AG04450 (cell line): Measurements from ENCODE around the gene CUL3. TPM values are rescaled to one million over a fixed set of nuclear protein-coding genes. Genes with fewer than 3 reads are reported as not detected.

Experiments used
- CTCF ChIA-PET: fragments of 300-600, 350-600 bp; formaldehyde crosslinking; extraction: SDS; loops from one replicate; lab custom pipeline; 2022; ENCODE audit warnings: antibody characterized with exemption, inconsistent platforms; lab: Charles Lee
- POLR2A ChIA-PET: fragments of 350-600 bp; formaldehyde crosslinking; extraction: SDS; loops from one replicate; lab custom pipeline; 2021; ENCODE audit warnings: antibody characterized with exemption, inconsistent platforms; lab: Yijun Ruan, JAX
- DNase-seq: peaks from one replicate; pipeline ENCODE4 v3.0.0-alpha.2; 2011; ENCODE audit warnings: low read depth, low spot score
- H3K27ac ChIP-seq: one replicate; pipeline ENCODE4 v1.5.1; 2012; ENCODE audit warnings: low read depth, low read length, control low read depth
- H3K27me3 ChIP-seq: one replicate; pipeline ENCODE4 v1.6.0; 2012; ENCODE audit warnings: low read length; ENCODE audit not compliant: control insufficient read depth, insufficient read depth
- H3K4me3 ChIP-seq: 2 replicates; pipeline ENCODE4 v1.5.1; 2011; ENCODE audit warnings: mild to moderate bottlenecking, low read depth, low read length, control low read depth
- H3K9me3 ChIP-seq: 2 replicates; pipeline ENCODE4 v1.5.1; 2012; ENCODE audit warnings: low read length; ENCODE audit not compliant: control insufficient read depth, insufficient read depth
- polyA plus RNA-seq: library from polyadenylated mRNA; depleted of rRNA; stranded (reverse); fragments of >200 nt; gene quantifications from 2 replicates; pipeline ENCODE4 v1.2.3, GENCODE V29; 2011
- TF ChIP-seq, protein P1 (sequence below): IDR thresholded peaks from 2 replicates; pipeline ENCODE4 v1.5.1; 2011; ENCODE audit warnings: low read depth, low read length, control low read depth, inconsistent platforms

The CUL3 gene
- polyA plus RNA-seq, 1 experiment = 57.3 TPM

- TF ChIP-seq, protein P1, sequence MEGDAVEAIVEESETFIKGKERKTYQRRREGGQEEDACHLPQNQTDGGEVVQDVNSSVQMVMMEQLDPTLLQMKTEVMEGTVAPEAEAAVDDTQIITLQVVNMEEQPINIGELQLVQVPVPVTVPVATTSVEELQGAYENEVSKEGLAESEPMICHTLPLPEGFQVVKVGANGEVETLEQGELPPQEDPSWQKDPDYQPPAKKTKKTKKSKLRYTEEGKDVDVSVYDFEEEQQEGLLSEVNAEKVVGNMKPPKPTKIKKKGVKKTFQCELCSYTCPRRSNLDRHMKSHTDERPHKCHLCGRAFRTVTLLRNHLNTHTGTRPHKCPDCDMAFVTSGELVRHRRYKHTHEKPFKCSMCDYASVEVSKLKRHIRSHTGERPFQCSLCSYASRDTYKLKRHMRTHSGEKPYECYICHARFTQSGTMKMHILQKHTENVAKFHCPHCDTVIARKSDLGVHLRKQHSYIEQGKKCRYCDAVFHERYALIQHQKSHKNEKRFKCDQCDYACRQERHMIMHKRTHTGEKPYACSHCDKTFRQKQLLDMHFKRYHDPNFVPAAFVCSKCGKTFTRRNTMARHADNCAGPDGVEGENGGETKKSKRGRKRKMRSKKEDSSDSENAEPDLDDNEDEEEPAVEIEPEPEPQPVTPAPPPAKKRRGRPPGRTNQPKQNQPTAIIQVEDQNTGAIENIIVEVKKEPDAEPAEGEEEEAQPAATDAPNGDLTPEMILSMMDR = no peak
- ChIA-PET CTCF (interaction anchor here (1.0 kb wide), 1 partner anchor 10 kb away, joined by 3 read pairs; no protein-coding TSS in a partner anchor), POLR2A (no interaction called here)
- Histone ChIP-seq H3K4me3 (no peak overlapping the region), H3K9me3 (no peaks in the 10 kb centered on the region), H3K27ac (no peak overlapping the region), H3K27me3 (no peaks in the 10 kb centered on the region)
- DNase-seq = no peak
These were observed 4.9 kb downstream of the CUL3 start for GRCh38 chr2:224580248-224580647.

DNA sequence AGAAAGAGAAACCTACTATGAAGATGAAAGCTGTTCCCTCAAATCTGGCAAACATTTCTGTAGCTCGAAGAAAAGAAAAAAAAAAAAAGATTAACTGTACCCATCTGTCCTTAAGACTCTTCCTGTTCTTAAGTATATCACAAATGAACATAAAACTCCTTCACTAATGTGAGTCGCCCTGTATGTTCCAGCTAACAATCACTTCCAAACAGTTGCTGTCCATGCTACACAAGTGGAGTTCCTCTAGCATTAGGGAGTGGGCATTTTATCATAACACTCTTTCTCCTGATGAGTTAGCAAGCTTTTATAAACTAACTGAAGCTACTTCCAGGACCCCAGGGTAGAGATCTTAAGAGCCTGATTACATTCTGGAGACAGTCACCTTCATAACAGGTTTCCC is 5.8 kb downstream of the CUL3 start:
- TF ChIP-seq, protein P1 = no peak
- DNase-seq = no peak
- ChIA-PET CTCF (interaction anchor here (1.0 to 1.3 kb wide), 3 partner anchors 10 to 72 kb away, joined by 3 to 5 read pairs (median 4); no protein-coding TSS in a partner anchor), POLR2A (no interaction called here)
- Histone ChIP-seq H3K4me3 (no peak overlapping the region; the same call in 1 of the 2 replicates), H3K9me3 (no peaks in the 10 kb centered on the region), H3K27ac (no peak overlapping the region), H3K27me3 (no peaks in the 10 kb centered on the region)

GRCh38 chr2:224577541-224577940 is 7.6 kb downstream of the CUL3 start:
- Histone ChIP-seq H3K9me3 (no peaks in the 10 kb centered on the region), H3K27ac (no peak overlapping the region), H3K4me3 (no peak overlapping the region), H3K27me3 (no peaks in the 10 kb centered on the region)
- ChIA-PET CTCF (interaction anchor here (0.6 kb wide), 1 partner anchor 142 kb away, joined by 3 read pairs; no protein-coding TSS in a partner anchor), POLR2A (no interaction called here)
- DNase-seq = no peak
- TF ChIP-seq, protein P1 = no peak

DNA sequence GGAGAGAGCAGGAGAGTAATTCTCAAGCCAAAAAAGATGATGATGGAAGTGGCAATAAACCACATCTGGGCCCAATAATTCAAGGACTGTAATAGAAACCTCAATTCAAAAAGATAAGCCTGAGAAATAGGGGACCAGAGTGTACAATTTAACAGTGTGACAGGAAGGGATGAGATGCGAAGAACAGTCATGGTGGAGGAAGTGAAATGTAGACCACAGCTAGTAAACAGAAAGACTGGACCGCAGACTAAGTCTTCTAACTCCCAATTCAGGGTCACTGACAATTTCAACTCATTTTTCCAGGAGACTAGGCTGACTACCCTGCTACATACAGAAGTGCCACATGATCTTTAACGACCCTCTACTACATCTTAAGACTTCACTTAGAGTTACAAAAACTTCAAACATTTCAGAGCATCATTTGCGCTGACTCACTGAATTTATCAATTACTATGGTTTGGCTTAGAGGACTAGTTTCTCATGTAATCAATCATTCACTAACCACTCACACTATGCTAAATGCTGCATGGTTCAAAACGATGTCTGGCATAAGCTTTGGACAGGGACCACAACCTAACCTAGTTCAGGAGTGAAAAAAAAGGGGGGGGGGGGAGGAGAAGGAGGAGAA is 9.0 kb downstream of the CUL3 start:
- Histone ChIP-seq H3K4me3 (no peak overlapping the region), H3K27me3 (no peaks in the 10 kb centered on the region), H3K9me3 (no peaks in the 10 kb centered on the region), H3K27ac (no peak overlapping the region)
- TF ChIP-seq, protein P1 = no peak
- ChIA-PET CTCF (no interaction called here), POLR2A (no interaction called here)
- DNase-seq = no peak

GRCh38 chr2:224574423-224575084 is 10.6 kb downstream of the CUL3 start:
- no peaks in the 10 kb centered on the region for H3K27me3 ChIP-seq
- H3K27ac ChIP-seq = no peak overlapping the region
- DNase-seq = no peak
- POLR2A ChIA-PET = no interaction called here
- H3K9me3 ChIP-seq = no peaks in the 10 kb centered on the region
- CTCF ChIA-PET = no interaction called here
- no peak overlapping the region for H3K4me3 ChIP-seq
- TF ChIP-seq, protein P1 = no peak
